Naive thymus-derived CD4-positive, alpha-beta T cell (primary cell): ENCODE results near the gene ALOXE3. TPM values are rescaled to one million over a fixed set of nuclear protein-coding genes. Genes with fewer than 3 reads are reported as not detected.

Experiments used
- ATAC-seq: fragments of 150-1000 bp; cut with Tn5 transposase; 2 replicates; pipeline ENCODE4 v1.10.0; 2021; ENCODE audit warnings: mild to moderate bottlenecking, moderate library complexity
- CTCF ChIA-PET: fragments of 350-600 bp; sonication (Branson Sonifier 250); formaldehyde crosslinking; loops from one replicate; lab custom pipeline; 2021; ENCODE audit warnings: antibody characterized with exemption; lab: Charles Lee
- POLR2A ChIA-PET: fragments of 350-600 bp; sonication (Branson Sonifier 250); formaldehyde crosslinking; loops from one replicate; lab custom pipeline; 2021; ENCODE audit warnings: antibody characterized with exemption, inconsistent platforms; lab: Charles Lee
- DNase-seq, 9 donors: peaks; one replicate each; pipeline versions ENCODE4 v3.0.0 to v3.0.0-alpha.2; 2020 to 2022; ENCODE audit warnings: mixed read lengths in 1 of 9
- H3K27ac ChIP-seq: one replicate; pipeline ENCODE4 v1.7.0; 2013; ENCODE audit warnings: mild to moderate bottlenecking, low read depth, low read length, moderate library complexity
- H3K27me3 ChIP-seq, 2 donors: one replicate each; pipeline ENCODE4 v1.7.0; 2013; ENCODE audit warnings: low read length in 2 of 2, mild to moderate bottlenecking in 2 of 2, moderate library complexity in 2 of 2; ENCODE audit not compliant: control insufficient read depth in 2 of 2, insufficient read depth in 2 of 2
- H3K36me3 ChIP-seq, 3 experiments: 1 replicate in 2 of 3; 2 replicates in 1 of 3; pipeline ENCODE4 v1.7.0; 2013; ENCODE audit warnings: low read length in 3 of 3, mild to moderate bottlenecking in 3 of 3, moderate library complexity in 1 of 3; ENCODE audit not compliant: insufficient read depth in 3 of 3, control insufficient read depth in 2 of 3
- H3K4me1 ChIP-seq, 2 donors: one replicate each; pipeline ENCODE4 v1.7.0; 2013; ENCODE audit warnings: low read length in 2 of 2, mild to moderate bottlenecking in 2 of 2, moderate library complexity in 1 of 2; ENCODE audit not compliant: control insufficient read depth in 2 of 2, insufficient read depth in 2 of 2
- H3K4me3 ChIP-seq: 2 replicates; pipeline ENCODE4 v1.7.0; 2013; ENCODE audit warnings: mild to moderate bottlenecking, low read length
- H3K9me3 ChIP-seq, 3 experiments: 1 replicate in 2 of 3; 2 replicates in 1 of 3; pipeline ENCODE4 v1.7.0; 2013; ENCODE audit warnings: low read length in 3 of 3; ENCODE audit not compliant: control insufficient read depth in 2 of 3
- H3K27ac Mint-ChIP-seq, 9 donors: one replicate each; pipeline ENCODE4 v1.8.0; 2020 to 2022; ENCODE audit warnings: mixed read lengths in 9 of 9, mild to moderate bottlenecking in 8 of 9, moderate library complexity in 5 of 9, inconsistent platforms in 2 of 9
- H3K27me3 Mint-ChIP-seq, 5 donors: one replicate each; pipeline ENCODE4 v1.8.0; 2021 to 2022; ENCODE audit warnings: mixed read lengths in 5 of 5, mild to moderate bottlenecking in 1 of 5
- H3K36me3 Mint-ChIP-seq, 5 donors: one replicate each; pipeline ENCODE4 v1.8.0; 2020 to 2022; ENCODE audit warnings: mixed read lengths in 5 of 5, mild to moderate bottlenecking in 3 of 5, inconsistent platforms in 1 of 5
- H3K4me1 Mint-ChIP-seq, 7 donors: one replicate each; pipeline ENCODE4 v1.8.0; 2020 to 2022; ENCODE audit warnings: mixed read lengths in 7 of 7, mild to moderate bottlenecking in 3 of 7, inconsistent platforms in 1 of 7
- H3K4me3 Mint-ChIP-seq, 10 donors: one replicate each; pipeline ENCODE4 v1.8.0; 2020 to 2022; ENCODE audit warnings: mild to moderate bottlenecking in 10 of 10, mixed read lengths in 10 of 10, moderate library complexity in 6 of 10, inconsistent platforms in 2 of 10
- H3K9me3 Mint-ChIP-seq, 11 donors: one replicate each; pipeline ENCODE4 v1.8.0; 2020 to 2022; ENCODE audit warnings: mixed read lengths in 11 of 11, mild to moderate bottlenecking in 4 of 11, inconsistent platforms in 1 of 11, moderate library complexity in 1 of 11
- intact Hi-C, 2 donors: fragments of 100-400 bp; cut with micrococcal nuclease; formaldehyde crosslinking; loops; one replicate each; pipeline ENCODE4 v1.15.1; 2023
- polyA plus RNA-seq, 2 donors: library from polyadenylated mRNA; unstranded; fragments of 300-500 nt; fragmentation: Illumina TruSeq; gene quantifications; one replicate each; pipeline ENCODE4 v1.2.3, GENCODE V29; 2021
- total RNA-seq, 6 experiments: library from RNA in 5 of 6; stranded (reverse) in 5 of 6; gene quantifications; 1 replicate in 5 of 6; 2 replicates in 1 of 6; pipeline ENCODE4 v1.2.3 and lab custom pipeline; 2021 to 2026

Gene ALOXE3
- total and polyA plus RNA-seq, 7 experiments from 2014 or later, result 0.11 to 1.6 (median 0.75) TPM; not detected in 1

GRCh38 chr17:8068736-8069586, 49.4 kb downstream of the ALOXE3 start:
- H3K27ac Mint-ChIP-seq, result peak overlapping the region in 2 of 9 donors; percentile 30 to 37
- Histone ChIP-seq H3K4me1 (peaks cover 4 to 17% of the 10 kb centered on the region in 2 donors), H3K27me3 (peaks cover 0 to 6% of the 10 kb centered on the region in 2 donors), H3K9me3 (no peaks in the 10 kb centered on the region), H3K36me3 (no peaks in the 10 kb centered on the region), H3K27ac (no peak overlapping the region), H3K4me3 (no peak overlapping the region)
- peak; percentile 77 for ATAC-seq
- H3K27me3 Mint-ChIP-seq, result peaks cover 6 to 65% (median 20%) of the 10 kb centered on the region in 5 donors
- no peaks in the 10 kb centered on the region for H3K36me3 Mint-ChIP-seq
- H3K9me3 Mint-ChIP-seq, result peaks cover 0 to 1% (median 0%) of the 10 kb centered on the region in 11 donors
- H3K4me1 Mint-ChIP-seq, result peaks cover 7 to 20% (median 17%) of the 10 kb centered on the region in 7 donors
- CTCF ChIA-PET, result interaction anchor here (1.2 to 11.6 kb wide), 2 partner anchors 8 to 50 kb away, joined by 3 to 122 read pairs; no protein-coding TSS in a partner anchor
- POLR2A ChIA-PET, result no interaction called here
- DNase-seq, result no peak
- H3K4me3 Mint-ChIP-seq, result no peak overlapping the region
- intact Hi-C loops, result loop anchor here in 1 of 2 donors (10.0 kb wide), 1 partner anchor 1456 kb away; no protein-coding TSS in a partner anchor

GRCh38 chr17:8067806-8068205, 50.5 kb downstream of the ALOXE3 start:
- Mint-ChIP-seq H3K4me3 (no peak overlapping the region), H3K27me3 (peaks cover 7 to 65% (median 19%) of the 10 kb centered on the region in 5 donors), H3K27ac (no peak overlapping the region), H3K9me3 (no peaks in the 10 kb centered on the region), H3K36me3 (no peaks in the 10 kb centered on the region), H3K4me1 (peaks cover 5 to 13% (median 6%) of the 10 kb centered on the region in 7 donors)
- ATAC-seq (no peak), DNase-seq (no peak)
- no peak overlapping the region for H3K27ac ChIP-seq
- peaks cover 3 to 10% of the 10 kb centered on the region in 2 donors for H3K27me3 ChIP-seq
- peaks cover 4 to 7% of the 10 kb centered on the region in 2 donors for H3K4me1 ChIP-seq
- intact Hi-C loops, result loop anchor here in 1 of 2 donors (10.0 kb wide), 1 partner anchor 1457 kb away; no protein-coding TSS in a partner anchor
- no peaks in the 10 kb centered on the region for H3K9me3 ChIP-seq
- ChIA-PET POLR2A (no interaction called here), CTCF (no interaction called here)
- no peaks in the 10 kb centered on the region for H3K36me3 ChIP-seq
- no peak overlapping the region for H3K4me3 ChIP-seq

- peaks cover 14 to 66% (median 21%) of the 10 kb centered on the region in 5 donors for H3K27me3 Mint-ChIP-seq
- Histone ChIP-seq H3K4me3 (no peak overlapping the region), H3K4me1 (no peaks in the 10 kb centered on the region), H3K27me3 (peaks cover 3 to 16% of the 10 kb centered on the region in 2 donors), H3K36me3 (no peaks in the 10 kb centered on the region), H3K9me3 (no peaks in the 10 kb centered on the region), H3K27ac (no peak overlapping the region)
- no peaks in the 10 kb centered on the region for H3K36me3 Mint-ChIP-seq
- no peak for DNase-seq
- intact Hi-C loops, result loop anchor here in 1 of 2 donors (10.0 kb wide), 1 partner anchor 1458 kb away; no protein-coding TSS in a partner anchor
- ChIA-PET CTCF (no interaction called here), POLR2A (no interaction called here)
- H3K27ac Mint-ChIP-seq, result no peak overlapping the region
- peaks cover 0 to 10% (median 0%) of the 10 kb centered on the region in 7 donors for H3K4me1 Mint-ChIP-seq
- no peaks in the 10 kb centered on the region for H3K9me3 Mint-ChIP-seq
- no peak for ATAC-seq
- H3K4me3 Mint-ChIP-seq, result no peak overlapping the region
Observed at GRCh38 chr17:8066841-8067775, 51.2 kb downstream of the ALOXE3 start.

GRCh38 chr17:8064561-8065019, 53.7 kb downstream of the ALOXE3 start:
- POLR2A ChIA-PET, result no interaction called here
- H3K4me1 Mint-ChIP-seq, result peaks cover 0 to 4% (median 0%) of the 10 kb centered on the region in 7 donors
- H3K27ac Mint-ChIP-seq, result no peak overlapping the region
- H3K4me3 ChIP-seq, result no peak overlapping the region
- H3K9me3 ChIP-seq, result no peaks in the 10 kb centered on the region
- H3K27me3 ChIP-seq, result peaks cover 3 to 10% of the 10 kb centered on the region in 2 donors
- no peaks in the 10 kb centered on the region for H3K9me3 Mint-ChIP-seq
- ATAC-seq (no peak), DNase-seq (no peak)
- peaks cover 23 to 74% (median 37%) of the 10 kb centered on the region in 5 donors for H3K27me3 Mint-ChIP-seq
- H3K27ac ChIP-seq, result no peak overlapping the region
- no peaks in the 10 kb centered on the region for H3K36me3 Mint-ChIP-seq
- H3K4me3 Mint-ChIP-seq, result no peak overlapping the region
- CTCF ChIA-PET, result interaction anchor here (0.9 to 10.9 kb wide), 3 partner anchors 9 to 54 kb away, joined by 3 to 122 read pairs (median 5); partner anchors contain the start of gene ALOXE3
- no peaks in the 10 kb centered on the region for H3K36me3 ChIP-seq
- no peaks in the 10 kb centered on the region for H3K4me1 ChIP-seq
- intact Hi-C loops, result loop anchor here in 1 of 2 donors (5.0 to 10.0 kb wide), 2 partner anchors 318 to 1460 kb away; partner anchors contain the start of gene RPL26

GRCh38 chr17:8063761-8064534, 54.4 kb downstream of the ALOXE3 start:
- H3K4me1 ChIP-seq, result no peaks in the 10 kb centered on the region
- ChIA-PET POLR2A (no interaction called here), CTCF (interaction anchor here (0.9 to 10.9 kb wide), 2 partner anchors 10 to 30 kb away, joined by 3 to 122 read pairs; no protein-coding TSS in a partner anchor)
- H3K4me3 ChIP-seq, result no peak overlapping the region
- no peaks in the 10 kb centered on the region for H3K36me3 Mint-ChIP-seq
- H3K36me3 ChIP-seq, result no peaks in the 10 kb centered on the region
- H3K27me3 ChIP-seq, result peaks cover 3 to 10% of the 10 kb centered on the region in 2 donors
- H3K27ac ChIP-seq, result no peak overlapping the region
- no peaks in the 10 kb centered on the region for H3K9me3 ChIP-seq
- intact Hi-C loops, result loop anchor here in 1 of 2 donors (5.0 to 10.0 kb wide), 2 partner anchors 318 to 1461 kb away; partner anchors contain the start of gene RPL26
- DNase-seq, result no peak
- H3K4me3 Mint-ChIP-seq, result no peak overlapping the region
- peaks cover 0 to 3% (median 0%) of the 10 kb centered on the region in 7 donors for H3K4me1 Mint-ChIP-seq
- H3K27ac Mint-ChIP-seq, result no peak overlapping the region
- no peak for ATAC-seq
- no peaks in the 10 kb centered on the region for H3K9me3 Mint-ChIP-seq
- H3K27me3 Mint-ChIP-seq, result peaks cover 26 to 77% (median 41%) of the 10 kb centered on the region in 5 donors
